22Rv1 (cell line): ENCODE data around the gene IQCK.
"Not testable (repeated sequence)": the region's sequence is repeated elsewhere in the genome, so short reads cannot be mapped to it uniquely, and the experiment has no call there.

ENCODE experiments used
- H3K27ac ChIP-seq: fragments of 450-650 bp; 2 replicates; pipeline ENCODE4 v1.5.1; 2017
- ZFX ChIP-seq: fragments of 450-650 bp; IDR thresholded peaks from 2 replicates; pipeline ENCODE4 v1.6.1; 2017; ENCODE audit warnings: antibody characterized with exemption, borderline replicate concordance
- TF ChIP-seq, protein P1 (sequence below): fragments of 450-650 bp; IDR thresholded peaks from 2 replicates; pipeline ENCODE4 v1.5.1; 2017; ENCODE audit warnings: mild to moderate bottlenecking

IQCK gene, protein sequence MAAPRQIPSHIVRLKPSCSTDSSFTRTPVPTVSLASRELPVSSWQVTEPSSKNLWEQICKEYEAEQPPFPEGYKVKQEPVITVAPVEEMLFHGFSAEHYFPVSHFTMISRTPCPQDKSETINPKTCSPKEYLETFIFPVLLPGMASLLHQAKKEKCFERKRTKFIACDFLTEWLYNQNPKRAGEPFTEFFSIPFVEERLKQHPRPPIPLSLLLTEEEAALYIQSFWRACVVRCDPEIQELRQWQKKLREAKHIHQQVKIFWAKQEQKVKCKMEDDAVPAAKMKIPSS

DNA sequence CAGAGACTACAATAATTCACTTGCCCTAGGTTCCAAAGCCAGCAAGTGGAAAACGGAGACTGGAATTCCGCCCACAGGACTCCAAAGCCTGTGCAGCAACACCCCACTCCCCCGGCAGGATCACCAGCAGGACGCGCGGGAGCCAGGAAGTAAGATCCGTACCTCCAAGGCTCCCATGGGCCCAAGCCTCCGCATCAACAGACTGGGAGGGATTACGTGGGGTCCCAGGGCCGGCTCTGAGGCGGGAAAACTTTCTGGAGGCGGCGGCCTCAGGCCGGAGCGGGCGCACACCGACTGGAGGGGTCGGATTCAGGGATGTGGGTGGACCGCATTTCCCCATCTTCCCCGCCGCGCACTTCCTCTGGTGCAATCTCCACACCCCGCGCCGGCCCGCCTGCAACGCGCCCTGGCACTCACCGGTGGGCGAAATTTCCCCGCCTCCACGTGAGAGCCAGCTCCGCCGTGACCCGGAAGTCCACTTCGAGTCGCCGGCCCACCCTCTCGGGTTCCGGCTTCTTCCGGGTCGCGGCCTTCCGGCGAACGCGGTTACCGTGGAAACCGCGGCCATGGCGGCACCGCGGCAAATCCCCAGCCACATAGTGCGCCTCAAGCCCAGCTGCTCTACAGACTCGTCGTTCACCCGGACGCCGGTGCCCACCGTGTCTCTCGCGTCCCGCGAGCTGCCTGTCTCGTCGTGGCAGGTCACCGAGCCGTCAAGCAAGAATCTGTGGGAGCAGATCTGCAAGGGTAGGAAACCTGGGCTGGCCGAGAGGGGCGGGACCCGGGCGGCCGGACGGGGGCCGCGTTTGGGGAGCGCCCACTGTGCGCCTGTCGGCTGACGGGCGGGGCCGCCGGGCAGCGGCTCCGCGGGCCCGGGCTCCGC lies at the start of gene IQCK, which contains the start of gene KNOP1:
Gene IQCK, plus strand, starts transcription at position 531 of the 883 bp plus-strand sequence. Its CDS starts 36 bp downstream, at position 567.
Gene KNOP1, minus strand, starts transcription at position 487 of the 883 bp plus-strand sequence. CDS start 3,192 bp downstream, outside the sequence.
- H3K27ac ChIP-seq = peak within 1 kb of the TSS; percentile 88

DNA sequence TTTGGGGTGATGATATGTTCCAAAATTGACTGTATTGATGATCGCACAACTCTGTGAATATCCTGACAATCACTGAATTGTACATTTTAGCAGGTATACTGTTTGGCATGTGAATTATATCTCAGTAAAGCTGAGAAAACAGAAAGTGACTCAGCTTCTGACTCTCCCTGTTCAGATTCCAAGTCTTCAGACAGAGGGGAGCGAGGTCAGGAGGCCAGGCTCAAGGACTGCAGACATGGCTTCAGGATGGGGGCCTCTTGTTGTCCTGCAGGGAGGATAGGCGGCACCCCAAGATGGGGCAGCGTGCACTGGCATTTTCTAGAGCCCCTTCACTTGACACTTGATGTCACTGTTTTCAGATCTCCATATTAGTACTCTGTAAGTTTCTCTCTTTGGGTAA lies 45.7 kb upstream of the IQCK start:
- no peak for TF ChIP-seq ZFX
- TF ChIP-seq, protein P1, sequence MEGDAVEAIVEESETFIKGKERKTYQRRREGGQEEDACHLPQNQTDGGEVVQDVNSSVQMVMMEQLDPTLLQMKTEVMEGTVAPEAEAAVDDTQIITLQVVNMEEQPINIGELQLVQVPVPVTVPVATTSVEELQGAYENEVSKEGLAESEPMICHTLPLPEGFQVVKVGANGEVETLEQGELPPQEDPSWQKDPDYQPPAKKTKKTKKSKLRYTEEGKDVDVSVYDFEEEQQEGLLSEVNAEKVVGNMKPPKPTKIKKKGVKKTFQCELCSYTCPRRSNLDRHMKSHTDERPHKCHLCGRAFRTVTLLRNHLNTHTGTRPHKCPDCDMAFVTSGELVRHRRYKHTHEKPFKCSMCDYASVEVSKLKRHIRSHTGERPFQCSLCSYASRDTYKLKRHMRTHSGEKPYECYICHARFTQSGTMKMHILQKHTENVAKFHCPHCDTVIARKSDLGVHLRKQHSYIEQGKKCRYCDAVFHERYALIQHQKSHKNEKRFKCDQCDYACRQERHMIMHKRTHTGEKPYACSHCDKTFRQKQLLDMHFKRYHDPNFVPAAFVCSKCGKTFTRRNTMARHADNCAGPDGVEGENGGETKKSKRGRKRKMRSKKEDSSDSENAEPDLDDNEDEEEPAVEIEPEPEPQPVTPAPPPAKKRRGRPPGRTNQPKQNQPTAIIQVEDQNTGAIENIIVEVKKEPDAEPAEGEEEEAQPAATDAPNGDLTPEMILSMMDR = no peak
- no peak overlapping the region for H3K27ac ChIP-seq

More for the DNA sequence above, at the start of gene IQCK, which contains the start of gene KNOP1:
- TF ChIP-seq ZFX = no peak
- TF ChIP-seq, protein P1 = no peak

DNA sequence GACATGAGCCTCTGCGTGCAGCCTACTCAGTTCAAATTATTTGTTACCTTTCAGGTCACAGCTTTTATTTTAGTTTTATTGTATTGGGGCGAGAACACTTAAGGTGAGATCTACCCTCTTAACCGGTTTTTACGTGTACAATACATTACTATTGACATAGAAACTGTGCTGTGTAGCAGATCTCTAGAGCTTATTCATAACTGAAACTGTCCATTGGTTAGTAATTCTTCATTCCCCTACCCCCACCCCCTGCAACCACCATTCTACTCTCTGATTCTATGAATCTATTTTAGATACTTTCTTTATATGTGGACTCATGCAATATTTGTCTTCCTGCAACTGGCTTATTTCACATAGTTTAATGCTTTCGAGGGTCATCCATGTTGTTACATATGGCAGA lies 43.6 kb upstream of the IQCK start:
- H3K27ac ChIP-seq = no peak overlapping the region
- TF ChIP-seq, protein P1 = no peak
- no peak for TF ChIP-seq ZFX

DNA sequence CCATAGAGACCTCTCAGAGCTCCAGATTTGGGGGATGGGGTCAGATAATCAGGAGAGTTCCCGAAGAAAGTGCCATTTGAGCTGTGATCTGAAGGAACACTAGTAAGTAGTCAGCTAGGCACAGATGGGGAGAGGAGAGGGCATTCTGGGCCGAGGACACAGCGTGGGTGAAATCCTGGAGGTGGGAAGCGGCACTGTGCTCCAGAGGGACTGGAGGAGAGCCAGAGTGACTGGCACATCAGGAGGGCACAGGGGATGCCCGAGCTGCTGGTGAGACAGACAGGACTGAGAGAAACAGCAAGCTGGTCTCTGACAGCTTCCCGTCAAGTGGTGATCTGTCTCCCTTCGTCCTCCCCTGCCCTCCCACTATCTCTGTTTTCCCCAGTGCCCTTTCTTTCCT lies 40.7 kb upstream of the IQCK start:
- H3K27ac ChIP-seq = no peak overlapping the region
- no peak for TF ChIP-seq ZFX

DNA sequence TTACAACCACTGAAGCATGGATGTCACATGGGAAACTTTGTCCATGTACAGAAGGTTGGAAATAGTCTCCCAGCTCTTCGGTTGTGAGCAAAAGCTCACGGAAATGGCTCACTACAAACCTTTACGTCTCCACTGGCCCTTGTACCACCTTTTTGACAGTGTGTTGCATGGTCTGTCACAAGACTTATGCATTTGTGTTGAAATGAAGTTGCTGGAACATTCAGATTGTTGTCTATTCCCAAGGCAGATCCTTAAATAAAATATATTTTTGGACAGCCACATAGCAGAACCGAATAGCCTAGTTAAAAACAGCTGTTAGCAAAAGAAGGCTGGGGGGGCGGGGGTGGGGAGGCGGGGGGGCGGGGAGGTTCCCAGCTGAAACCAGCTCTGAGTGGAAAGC lies 39.3 kb upstream of the IQCK start:
- no peak overlapping the region for H3K27ac ChIP-seq
- no peak for TF ChIP-seq ZFX
- TF ChIP-seq, protein P1 = no peak

DNA sequence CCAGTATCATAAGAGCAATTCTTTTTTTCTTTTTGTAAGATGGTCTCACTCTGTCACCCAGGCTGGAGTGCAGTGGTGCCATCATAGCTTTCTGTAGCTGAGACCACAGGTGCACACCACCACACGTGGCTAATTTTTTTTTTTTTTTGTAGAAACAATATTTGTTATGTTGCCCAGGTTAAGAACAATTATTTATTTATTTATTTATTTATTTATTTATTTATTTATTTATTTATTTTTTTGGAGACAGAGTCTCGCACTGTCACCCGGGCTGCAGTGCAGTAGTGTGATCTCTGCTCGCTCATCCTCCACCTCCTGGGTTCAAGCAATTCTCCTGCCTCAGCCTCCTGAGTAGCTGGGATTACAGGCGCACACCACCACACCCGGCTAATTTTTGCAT lies 38.8 kb upstream of the IQCK start:
- not testable (repeated sequence) for H3K27ac ChIP-seq

DNA sequence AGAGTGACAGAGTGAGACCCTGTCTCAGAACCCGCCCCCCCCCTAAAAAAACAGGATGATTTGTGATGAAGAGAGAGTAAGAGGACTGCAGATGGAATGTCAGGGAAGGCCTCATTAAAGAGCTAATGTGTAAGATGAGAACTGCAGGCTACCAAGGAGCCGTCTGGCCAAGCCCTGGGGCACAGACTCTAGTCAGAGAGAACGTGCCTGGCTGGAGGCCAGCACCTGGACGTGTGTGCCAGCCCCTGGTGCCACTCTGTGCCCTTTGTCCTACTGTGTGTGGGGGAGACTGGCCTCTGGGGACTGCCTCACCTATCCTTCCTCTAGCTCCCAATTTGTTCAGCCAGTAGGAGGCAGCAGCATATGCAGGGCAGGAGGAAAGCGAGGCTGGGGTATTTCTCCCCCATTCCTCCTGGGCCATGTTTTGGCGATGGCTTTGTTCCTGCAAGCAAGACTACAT lies 37.2 kb upstream of the IQCK start:
- no peak for TF ChIP-seq ZFX
- TF ChIP-seq, protein P1 = peak; percentile 32
- H3K27ac ChIP-seq = no peak overlapping the region

DNA sequence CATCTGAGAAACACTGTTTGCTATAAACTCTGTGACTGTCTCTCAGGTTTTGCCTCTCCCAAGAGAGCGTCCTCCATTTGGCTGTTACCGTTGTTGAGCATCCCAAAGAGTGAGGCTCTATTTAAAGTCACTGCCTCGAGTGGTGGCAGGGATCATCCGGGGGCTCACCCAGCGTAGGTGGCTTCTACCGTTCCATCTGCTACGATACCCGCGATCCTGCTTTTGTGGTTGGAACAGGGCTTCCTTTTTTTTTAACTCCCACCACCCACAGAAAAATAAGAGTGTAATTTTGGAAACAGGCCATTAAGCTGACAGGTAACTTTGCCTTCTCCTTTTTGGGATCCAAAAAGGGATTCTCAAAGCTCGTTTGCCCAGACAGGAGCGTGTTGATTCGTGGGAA lies 36.4 kb upstream of the IQCK start:
- H3K27ac ChIP-seq = no peak overlapping the region
- TF ChIP-seq, protein P1 = no peak
- TF ChIP-seq ZFX = no peak
